Measurements from ENCODE around the gene MED8. TPM values are rescaled to one million over a fixed set of nuclear protein-coding genes. Genes with fewer than 3 reads are reported as not detected.

MED8 gene, protein sequence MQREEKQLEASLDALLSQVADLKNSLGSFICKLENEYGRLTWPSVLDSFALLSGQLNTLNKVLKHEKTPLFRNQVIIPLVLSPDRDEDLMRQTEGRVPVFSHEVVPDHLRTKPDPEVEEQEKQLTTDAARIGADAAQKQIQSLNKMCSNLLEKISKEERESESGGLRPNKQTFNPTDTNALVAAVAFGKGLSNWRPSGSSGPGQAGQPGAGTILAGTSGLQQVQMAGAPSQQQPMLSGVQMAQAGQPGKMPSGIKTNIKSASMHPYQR
- polyA plus RNA-seq (ENCODE audit: insufficient read depth in 1 of 5, insufficient read length in 5 of 5, low replicate concordance in 1 of 5) = 10 to 100 TPM; 36.1 to 39.9 (median 38.7) TPM
- long read RNA-seq, donor 1, transcript MED8-203 (7 exons, 1,924 nt) = major isoform, 7 of 22 reads
- long read RNA-seq, donor 1, partial matches to known transcripts = 10 of 22 reads
- long read RNA-seq, donor 1, other reads (novel, unspliced or antisense) = 5 of 22 reads
- long read RNA-seq, donor 2, partial matches to known transcripts = 6 of 10 reads
- long read RNA-seq, donor 2, other reads (novel, unspliced or antisense) = 0 of 10 reads
- long read RNA-seq, donor 3, partial matches to known transcripts = 8 of 15 reads
- long read RNA-seq, donor 3, other reads (novel, unspliced or antisense) = 5 of 15 reads
- long read RNA-seq, donor 4, partial matches to known transcripts = 0 of 4 reads
- long read RNA-seq, donor 4, other reads (novel, unspliced or antisense) = 0 of 4 reads
- long read RNA-seq, donor 5, transcript MED8-203 (7 exons, 1,924 nt) = major isoform, 8 of 15 reads
- long read RNA-seq, donor 5, partial matches to known transcripts = 7 of 15 reads
- long read RNA-seq, donor 5, other reads (novel, unspliced or antisense) = 0 of 15 reads
- long read RNA-seq, donor 6, transcript MED8-203 (7 exons, 1,924 nt) = major isoform, 10 of 18 reads
- long read RNA-seq, donor 6, partial matches to known transcripts = 6 of 18 reads
- long read RNA-seq, donor 6, other reads (novel, unspliced or antisense) = 0 of 18 reads
- long read RNA-seq, donor 7, transcript MED8-203 (7 exons, 1,924 nt) = major isoform, 6 of 16 reads
- long read RNA-seq, donor 7, partial matches to known transcripts = 5 of 16 reads
- long read RNA-seq, donor 7, other reads (novel, unspliced or antisense) = 5 of 16 reads
- long read RNA-seq, donor 8, partial matches to known transcripts = 0 of 1 reads
- long read RNA-seq, donor 8, other reads (novel, unspliced or antisense) = 0 of 1 reads

DNA sequence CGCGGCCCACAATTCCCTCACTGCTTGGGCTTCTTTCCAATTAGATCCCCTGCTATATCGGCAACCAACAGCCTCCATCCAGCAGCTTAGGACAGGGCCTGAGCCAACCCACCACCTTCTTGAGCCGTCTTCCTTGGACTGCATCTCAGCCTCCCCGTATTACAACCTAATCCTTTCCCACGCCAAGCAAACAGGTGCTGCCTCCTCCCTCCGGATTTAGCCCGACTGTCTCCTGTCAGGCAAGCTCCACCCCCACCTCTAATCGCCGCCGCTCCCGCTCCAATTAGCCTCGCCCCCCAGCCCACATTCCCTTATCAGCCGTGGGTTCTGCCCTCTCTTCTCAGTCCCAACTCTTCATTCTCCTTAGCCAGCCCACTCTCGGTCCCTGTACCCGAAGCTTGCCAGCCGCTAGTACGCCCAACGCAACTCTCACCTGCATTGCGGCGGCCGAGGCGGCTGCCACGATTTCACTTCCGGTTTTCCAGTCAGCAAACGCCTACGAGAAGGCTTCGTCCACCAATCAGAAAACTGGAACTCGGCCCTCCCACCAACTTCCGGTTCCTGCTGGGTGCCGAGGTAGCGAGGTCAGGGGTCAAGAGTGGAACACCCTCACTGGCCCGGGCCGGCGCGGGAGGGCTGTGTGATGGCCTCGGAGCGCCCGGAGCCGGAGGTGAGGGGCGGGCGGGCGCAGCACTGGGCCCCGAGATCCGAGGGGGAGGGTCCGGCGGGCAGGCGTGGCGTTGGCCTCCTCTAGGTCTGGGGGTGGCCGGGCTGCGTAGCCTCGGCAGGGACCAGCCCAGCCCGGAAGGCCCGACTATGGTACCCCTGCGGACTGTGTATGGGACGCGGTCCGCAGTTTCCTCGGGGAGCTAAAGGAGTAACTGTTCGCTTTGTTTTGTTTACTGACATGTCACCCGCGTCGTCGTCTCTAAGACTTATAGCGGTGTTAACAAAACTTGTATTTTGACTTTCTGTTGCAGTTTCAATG lies at the start of gene MED8, which contains the start of gene SZT2:
MED8 (minus strand) TSS at position 475 of the 988 bp plus-strand sequence; CDS start at position 439, 36 bp downstream.
SZT2 (plus strand) TSS at position 574 of the 988 bp plus-strand sequence; CDS start at position 644, 70 bp downstream.
- DNase-seq = peak; percentile 93

DNA sequence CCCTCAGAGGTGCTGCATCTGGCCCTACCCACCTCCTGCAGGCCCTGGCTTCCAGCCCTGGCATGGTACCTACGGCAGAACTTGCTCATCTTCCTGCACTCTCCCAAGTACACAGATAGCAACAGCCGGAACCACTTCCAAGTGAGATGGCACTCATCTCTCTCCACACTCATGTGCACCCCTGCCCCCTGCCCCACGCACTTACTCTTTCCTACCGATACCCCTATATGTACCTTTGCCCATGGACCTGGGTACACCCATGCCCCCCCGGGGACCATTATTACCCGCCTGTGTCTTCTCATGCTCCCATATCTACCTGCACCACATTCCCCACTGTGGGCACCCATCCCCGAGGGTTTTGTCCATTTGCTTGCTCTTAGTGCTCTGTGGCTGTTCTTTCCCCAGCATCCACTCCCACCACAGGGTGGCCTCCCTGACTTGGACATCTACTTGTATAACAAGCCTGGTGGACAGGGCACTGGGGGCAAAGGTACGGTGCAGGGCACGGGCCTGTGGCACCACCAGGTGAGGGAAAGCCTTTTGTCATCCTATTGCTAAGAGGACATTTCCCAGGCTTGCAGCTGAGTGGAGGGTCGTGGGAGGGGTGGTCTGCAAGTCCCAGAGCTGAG lies 49.5 kb upstream of the MED8 start:
- no peak for DNase-seq

DNA sequence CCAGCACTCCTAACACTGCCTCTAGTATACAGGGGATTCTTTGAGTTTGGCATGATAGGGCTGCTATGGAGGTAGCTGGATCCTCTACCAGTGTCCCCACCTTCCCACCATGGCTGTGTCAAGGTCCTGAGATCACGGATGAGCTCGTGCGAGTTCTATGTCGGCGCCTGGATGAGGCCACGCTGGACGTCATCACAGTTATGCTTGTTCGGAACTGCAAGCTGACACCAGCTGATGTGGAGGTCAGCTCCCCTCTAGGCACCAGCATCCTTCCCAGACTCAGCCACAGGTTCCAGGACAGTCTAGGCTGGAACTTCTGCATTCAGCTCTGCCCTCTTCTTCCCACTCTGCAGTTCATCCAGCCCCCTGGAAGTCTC lies 49.0 kb upstream of the MED8 start:
- no peak for DNase-seq

DNA sequence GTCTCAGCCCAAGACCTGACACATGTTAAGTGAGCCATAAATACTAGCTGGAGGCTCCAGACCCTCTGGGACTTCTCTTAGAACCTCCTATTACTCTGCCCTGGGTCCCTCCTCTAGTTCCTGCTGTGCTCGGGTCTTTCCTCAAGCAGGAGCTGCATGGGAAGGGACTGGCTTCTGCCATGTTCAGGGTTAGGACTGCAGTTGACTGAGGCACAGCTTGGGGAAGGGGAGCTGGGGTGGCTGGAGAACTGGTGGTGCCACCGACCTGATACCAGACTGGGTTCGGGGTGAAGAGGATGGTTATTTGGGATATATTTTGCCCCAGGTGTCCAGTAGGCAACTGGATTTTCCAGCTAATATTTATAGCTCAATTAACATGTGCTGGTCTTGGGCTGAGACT lies 48.4 kb upstream of the MED8 start:
- no peak for DNase-seq

DNA sequence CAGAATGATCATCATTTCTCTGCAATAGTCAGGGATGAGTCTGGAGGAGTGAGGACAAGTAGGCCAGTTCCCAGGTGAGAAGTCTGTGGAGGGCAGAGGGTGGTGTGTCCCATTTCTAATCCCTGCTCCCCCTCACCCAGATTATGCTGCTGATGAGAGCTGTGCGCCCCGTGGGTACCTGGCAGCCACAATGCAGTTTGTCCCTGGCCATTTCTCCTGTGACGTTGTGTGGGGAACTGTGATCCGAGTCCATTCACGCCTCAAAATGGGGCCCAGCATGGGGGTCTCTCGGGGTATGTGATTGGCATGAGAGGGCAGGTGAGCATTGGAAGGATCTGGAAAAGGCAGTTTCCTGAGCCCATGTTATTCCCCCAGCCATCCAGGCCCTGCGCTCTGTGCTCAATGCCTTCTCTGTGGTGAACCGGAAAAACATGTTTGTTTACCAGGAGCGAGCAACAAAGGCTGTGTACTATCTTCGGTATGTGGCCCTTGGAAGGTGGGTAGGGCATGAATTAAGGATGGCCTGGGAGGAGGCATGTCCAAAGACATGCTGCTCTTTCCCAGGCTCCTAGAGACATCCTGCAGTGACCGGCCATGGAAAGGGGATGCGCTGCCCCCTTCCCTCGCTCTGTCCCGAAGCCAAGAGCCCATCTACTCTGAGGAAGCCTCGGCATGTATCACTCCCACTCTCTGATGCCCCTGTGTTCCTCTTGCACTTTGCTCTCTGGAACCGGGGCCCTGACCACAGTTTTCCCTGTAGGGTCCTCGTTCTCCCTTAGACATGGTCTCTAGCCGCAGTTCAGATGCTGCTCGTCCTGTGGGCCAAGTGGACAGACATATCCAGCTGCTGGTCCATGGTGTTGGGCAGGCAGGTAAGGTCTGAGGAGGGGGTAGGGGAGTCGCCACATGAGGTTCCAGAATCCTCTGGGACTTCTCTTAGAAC lies 47.7 kb upstream of the MED8 start:
- no peak for DNase-seq

DNA sequence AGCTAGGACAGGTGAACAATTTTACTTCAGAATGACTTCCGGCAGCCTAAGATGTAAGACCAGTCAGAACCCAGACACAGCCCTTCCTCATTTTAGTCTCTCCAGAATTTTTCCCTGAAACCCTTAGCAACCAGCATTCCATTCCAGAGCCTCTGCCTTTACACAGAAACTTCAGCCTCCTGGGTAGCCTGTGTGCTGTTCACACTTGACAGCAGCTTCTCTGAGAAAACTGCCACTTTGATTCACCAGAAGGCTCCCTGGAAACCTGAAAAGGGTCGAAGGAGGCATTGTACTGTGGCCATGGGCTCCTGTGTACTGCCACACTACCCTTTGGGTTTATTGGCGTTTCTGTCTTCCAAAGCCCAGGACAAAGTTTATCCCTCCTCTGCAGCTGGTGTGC lies 46.8 kb upstream of the MED8 start:
- no peak for DNase-seq

DNA sequence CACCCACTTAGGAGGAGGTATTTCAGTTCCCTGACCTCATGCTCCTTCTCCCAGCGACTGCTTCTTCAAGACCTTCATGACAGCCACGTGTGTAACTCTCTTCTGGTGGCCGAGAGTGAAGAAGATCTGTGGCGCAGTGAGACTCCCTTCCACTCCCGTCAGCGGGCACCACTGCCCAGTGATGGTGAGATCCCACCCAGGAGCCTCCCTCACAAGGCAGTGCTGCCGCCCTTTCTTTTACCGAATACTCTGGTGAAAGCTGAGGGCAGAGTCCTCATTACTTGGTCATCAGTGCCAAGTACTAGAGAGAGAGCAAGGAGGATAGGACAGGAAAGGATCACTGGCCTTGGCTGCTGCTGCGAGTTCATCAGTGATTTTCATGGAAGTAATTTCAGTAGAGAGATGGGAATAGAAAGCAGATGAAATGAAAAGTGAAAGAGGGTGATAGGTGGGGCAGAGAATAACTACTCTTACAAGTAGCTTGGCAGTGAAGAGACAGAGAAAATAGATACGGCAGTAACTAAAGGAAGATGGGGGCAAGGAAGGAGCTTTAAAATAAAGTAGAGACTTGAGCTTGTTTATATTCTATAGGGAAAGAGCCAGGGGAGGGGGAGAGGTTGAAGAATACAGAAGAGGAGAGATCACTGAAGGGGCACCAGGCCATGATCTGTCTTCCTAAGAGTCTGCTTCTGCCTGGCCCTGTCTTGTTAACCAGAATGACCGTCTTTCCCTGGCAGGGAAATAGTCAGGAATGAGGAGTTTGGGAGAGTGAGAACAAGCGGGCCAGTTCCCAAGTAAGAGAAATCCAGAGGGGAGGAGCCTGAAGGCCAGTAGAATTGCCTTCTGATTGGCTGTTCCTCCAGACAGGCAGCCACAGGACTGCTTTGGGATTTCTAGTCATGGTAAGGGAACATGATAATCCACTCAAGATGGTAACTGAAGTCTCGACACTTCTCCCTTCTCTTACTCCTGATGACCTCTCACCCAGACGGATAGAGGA lies 45.8 kb upstream of the MED8 start:
- DNase-seq = peak; percentile 35 to 37

DNA sequence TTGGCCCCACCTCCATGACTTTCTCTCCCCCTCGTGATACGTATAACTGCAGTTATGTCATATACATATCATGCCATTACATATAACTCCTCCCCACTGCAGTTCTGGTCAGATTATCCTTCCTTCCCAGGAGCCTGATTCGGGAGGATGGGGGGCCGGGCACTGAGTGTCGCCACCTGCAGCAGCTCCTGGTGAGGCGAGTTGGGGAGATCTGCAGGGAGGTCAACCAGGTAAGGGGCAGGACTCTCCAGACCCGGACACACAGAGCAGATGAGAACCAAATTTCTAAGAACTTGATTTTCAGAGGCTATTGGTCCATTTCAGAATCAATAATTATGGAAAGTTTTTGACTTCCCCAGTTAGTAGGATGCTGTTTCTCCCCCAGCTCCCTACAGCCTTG lies 44.7 kb upstream of the MED8 start:
- DNase-seq = no peak

DNA sequence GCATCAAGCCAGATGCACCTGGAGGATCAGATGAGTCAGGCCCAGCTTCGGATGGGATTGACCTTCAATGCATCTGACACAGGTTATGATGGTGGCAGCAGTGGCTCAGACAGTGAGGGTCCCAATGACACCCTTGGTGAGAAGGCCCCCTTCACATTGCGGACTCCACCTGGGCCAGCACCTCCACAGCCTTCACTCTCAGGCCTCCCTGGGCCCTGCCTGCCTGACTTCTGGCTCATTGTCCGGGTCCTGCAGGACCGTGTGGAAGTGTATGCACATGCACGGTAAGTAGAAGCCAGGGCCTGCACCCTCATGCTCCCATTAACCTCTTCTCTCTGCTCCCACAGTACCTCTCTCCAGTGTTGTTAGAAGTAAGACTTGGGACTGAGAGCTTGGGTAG lies 43.3 kb upstream of the MED8 start:
- no peak for DNase-seq

DNA sequence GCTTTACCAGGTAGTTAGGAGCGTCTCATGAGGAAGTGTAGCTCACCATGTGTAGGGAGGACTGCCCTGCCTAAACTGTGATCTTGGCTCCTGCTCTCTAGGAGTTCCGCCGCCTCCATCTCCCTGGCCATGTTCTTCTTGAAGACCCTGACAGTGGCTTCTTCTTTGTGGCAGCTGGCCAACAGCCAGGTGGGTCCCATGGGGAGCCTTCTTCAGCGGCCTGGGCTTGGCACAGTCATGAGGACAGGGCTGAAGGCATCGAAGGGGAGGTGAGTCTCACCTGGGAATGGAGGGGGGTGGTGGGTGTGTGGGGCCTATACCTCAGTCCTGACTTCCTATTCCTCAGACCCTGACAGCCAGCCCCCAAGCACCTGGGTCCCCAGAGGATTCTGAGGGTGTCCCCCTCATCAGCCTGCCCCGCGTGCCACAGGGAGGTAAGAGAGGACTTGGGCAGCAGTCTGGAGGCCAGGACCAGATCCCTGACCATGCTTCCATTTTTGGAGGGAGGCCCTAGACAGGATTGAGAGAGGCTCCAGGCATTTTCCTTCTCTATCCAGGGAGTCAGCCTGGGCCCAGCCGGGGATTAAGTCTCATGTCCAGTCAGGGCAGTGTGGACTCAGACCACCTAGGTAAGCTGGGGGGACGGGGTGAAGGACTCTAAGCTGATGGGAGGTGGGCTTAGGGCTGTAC lies 42.7 kb upstream of the MED8 start:
- no peak for DNase-seq

DNA sequence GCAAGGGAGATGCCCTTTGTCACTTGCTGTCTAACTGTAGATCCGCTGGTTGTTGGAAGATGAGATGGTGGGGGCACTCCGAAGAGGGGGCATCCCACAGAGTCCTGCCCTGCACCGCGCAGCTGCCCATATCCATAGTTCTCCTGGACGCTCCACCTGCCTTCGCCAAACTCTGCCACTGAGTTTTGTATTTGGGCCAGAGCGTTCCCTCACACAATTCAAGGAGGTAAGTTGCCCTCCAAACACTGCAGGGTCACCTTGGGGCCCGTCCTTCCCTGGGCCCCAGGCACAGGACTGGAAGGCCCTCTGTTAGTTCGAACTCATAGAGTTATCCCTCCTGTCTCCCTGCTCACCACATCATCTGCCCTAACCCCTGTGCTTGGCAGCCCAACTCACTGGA lies 42.1 kb upstream of the MED8 start:
- DNase-seq = no peak

DNA sequence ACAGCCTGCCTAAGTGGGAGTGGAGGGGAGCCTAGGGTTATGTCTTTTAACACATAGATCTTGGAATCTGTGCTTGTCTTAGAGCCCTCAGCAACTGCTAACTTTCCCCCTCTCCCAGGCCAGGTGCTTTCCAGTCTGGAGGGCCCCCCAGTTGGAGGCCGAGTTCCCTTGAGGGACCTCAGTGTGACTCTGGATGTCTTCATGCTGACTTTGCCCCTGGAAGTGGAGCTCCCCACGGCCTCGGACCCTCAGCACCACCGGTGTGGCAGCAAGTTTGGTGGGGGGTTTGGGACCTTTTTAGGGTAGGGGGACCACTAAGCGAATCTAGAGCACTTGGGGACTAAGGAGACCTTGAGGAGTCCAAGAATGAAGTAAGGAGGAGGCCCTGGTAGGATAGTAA lies 41.2 kb upstream of the MED8 start:
- DNase-seq = no peak

DNA sequence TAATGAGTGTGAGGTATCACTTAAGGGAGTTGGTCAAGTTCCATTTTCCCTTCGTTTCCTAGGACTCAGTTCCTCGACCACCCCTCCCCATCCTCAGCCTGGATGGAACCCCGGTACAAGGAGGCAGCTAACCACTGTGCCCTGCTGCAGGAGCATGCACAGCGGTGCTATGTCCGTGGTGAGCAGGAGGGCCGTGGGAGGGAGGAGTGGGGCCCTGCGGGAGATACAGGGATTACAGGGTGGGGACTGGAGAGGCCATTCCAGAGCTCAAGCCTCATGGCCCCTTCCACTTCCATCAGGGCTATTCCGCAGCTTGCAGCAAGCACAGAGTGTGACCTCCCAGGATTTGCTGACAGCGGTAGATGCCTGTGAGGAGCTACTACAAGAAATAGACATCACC lies 38.3 kb upstream of the MED8 start:
- DNase-seq = no peak

DNA sequence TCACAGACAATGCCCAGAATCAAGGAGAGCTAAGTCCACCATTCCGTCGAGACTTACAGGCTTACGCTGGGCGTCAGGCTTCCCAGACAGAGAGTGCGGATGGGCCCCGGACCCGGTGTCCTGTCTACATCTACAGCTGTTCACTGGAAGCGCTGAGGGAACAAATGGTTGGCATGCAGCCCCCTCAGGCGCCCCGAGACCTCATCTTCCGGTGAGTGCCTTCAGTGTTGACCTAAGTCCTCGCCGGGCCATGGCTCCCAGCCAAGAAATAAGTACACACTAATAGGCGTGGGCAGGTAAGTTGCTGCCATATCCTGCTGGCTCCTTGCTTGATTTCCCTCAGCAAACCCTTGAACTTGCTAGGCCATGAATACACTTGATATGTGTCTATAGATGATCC lies 37.9 kb upstream of the MED8 start:
- no peak for DNase-seq

DNA sequence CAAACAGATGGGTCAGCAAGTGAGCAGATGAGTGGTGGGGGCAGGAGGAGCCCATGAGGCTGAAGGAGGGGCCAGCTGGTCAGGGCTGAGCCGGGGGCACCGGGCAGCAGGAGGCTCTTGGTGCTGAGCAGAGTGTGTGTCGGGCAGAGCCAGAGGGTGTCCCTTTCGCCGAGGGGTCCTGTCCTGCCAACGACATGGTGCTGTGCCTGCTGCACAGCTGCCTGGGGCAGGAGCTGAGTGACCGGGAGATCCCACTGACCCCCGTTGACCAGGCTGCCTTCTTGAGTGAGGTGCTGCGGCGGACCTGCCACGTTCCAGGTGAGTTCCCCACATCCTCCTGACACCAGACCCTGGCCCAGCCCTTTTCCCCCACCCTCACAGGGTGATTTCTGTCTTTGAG lies 36.6 kb upstream of the MED8 start:
- DNase-seq = no peak

DNA sequence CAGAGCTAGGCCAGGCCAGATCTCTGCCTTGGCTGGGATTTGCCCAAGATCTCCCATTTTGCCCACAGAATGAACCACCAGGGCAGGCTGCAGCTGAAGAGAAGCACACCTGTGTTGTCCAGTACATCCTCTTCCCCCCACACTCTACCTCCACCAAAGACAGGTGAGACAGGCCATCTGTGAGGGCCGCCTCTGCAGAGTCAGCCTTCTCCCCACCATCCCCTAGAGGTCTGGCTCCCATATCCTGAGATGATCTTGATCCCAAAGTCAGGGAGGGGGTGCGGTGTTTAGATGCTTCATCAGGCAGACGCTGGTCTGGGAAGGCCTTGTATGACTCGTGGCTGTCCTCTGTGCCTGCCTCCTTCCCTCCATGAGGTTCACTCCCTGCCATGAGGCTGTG lies 35.4 kb upstream of the MED8 start:
- no peak for DNase-seq
